Measurements from ENCODE around the gene SLC36A2. TPM values are rescaled to one million over a fixed set of nuclear protein-coding genes. Genes with fewer than 3 reads are reported as not detected.

The SLC36A2 gene
- total RNA-seq, result not detected

GRCh38 chr5:151347369-151347768 lies at the start of gene SLC36A2:
SLC36A2 (minus strand) TSS chr5:151347559; CDS start chr5:151347460, 99 bp downstream.
- H3K27ac ChIP-seq, result no peak within 1 kb of the TSS

GRCh38 chr5:151388960-151389359 lies 41.6 kb upstream of the SLC36A2 start:
- Histone ChIP-seq H3K27ac (no peak overlapping the region), H3K36me3 (no peaks in the 10 kb centered on the region), H3K9me3 (no peaks in the 10 kb centered on the region), H3K27me3 (no peaks in the 10 kb centered on the region), H3K4me3 (no peak overlapping the region), H3K4me1 (no peaks in the 10 kb centered on the region)
- TF ChIP-seq CTCF (IDR thresholded peaks at IDR 0.05), result no peak
- DNase-seq (ENCODE audit: low spot score), result no peak

More at GRCh38 chr5:151347369-151347768, at the start of gene SLC36A2:
- Histone ChIP-seq H3K4me1 (peaks cover 0 to 14% of the 10 kb centered on the region in 2 donors), H3K9me3 (no peaks in the 10 kb centered on the region), H3K36me3 (no peaks in the 10 kb centered on the region), H3K27me3 (no peaks in the 10 kb centered on the region), H3K4me3 (no peak within 1 kb of the TSS)
- DNase-seq (ENCODE audit: low spot score), result no peak
- TF ChIP-seq CTCF (IDR thresholded peaks at IDR 0.05), result no peak

GRCh38 chr5:151384106-151384505 lies 36.7 kb upstream of the SLC36A2 start:
- no peaks in the 10 kb centered on the region for H3K4me1 ChIP-seq
- H3K27ac ChIP-seq, result no peak overlapping the region
- no peaks in the 10 kb centered on the region for H3K27me3 ChIP-seq
- no peaks in the 10 kb centered on the region for H3K9me3 ChIP-seq
- no peaks in the 10 kb centered on the region for H3K36me3 ChIP-seq
- TF ChIP-seq CTCF (IDR thresholded peaks at IDR 0.05), result no peak
- DNase-seq (ENCODE audit: low spot score), result no peak
- no peak overlapping the region for H3K4me3 ChIP-seq

- Histone ChIP-seq H3K27me3 (no peaks in the 10 kb centered on the region), H3K36me3 (no peaks in the 10 kb centered on the region), H3K4me1 (no peaks in the 10 kb centered on the region), H3K4me3 (no peak overlapping the region), H3K27ac (no peak overlapping the region), H3K9me3 (no peaks in the 10 kb centered on the region)
- DNase-seq (ENCODE audit: low spot score), result no peak
- TF ChIP-seq CTCF (IDR thresholded peaks at IDR 0.05), result no peak
These were observed 35.7 kb upstream of the SLC36A2 start for GRCh38 chr5:151383011-151383410.

- H3K36me3 ChIP-seq, result no peaks in the 10 kb centered on the region
- H3K4me1 ChIP-seq, result no peaks in the 10 kb centered on the region
- no peaks in the 10 kb centered on the region for H3K9me3 ChIP-seq
- H3K27me3 ChIP-seq, result no peaks in the 10 kb centered on the region
- no peak for TF ChIP-seq CTCF (IDR thresholded peaks at IDR 0.05)
- H3K4me3 ChIP-seq, result no peak overlapping the region
- H3K27ac ChIP-seq, result no peak overlapping the region
- no peak for DNase-seq (ENCODE audit: low spot score)
These were observed 35.2 kb upstream of the SLC36A2 start for GRCh38 chr5:151382576-151382975.

GRCh38 chr5:151381899-151382298 lies 34.5 kb upstream of the SLC36A2 start:
- H3K4me1 ChIP-seq, result no peaks in the 10 kb centered on the region
- DNase-seq (ENCODE audit: low spot score), result no peak
- no peak overlapping the region for H3K4me3 ChIP-seq
- H3K36me3 ChIP-seq, result no peaks in the 10 kb centered on the region
- TF ChIP-seq CTCF (IDR thresholded peaks at IDR 0.05), result no peak
- no peaks in the 10 kb centered on the region for H3K27me3 ChIP-seq
- no peaks in the 10 kb centered on the region for H3K9me3 ChIP-seq
- no peak overlapping the region for H3K27ac ChIP-seq
